ENCODE measurements around the gene MEGF10.

MEGF10 gene

GRCh38 chr5:127423173-127423798 lies 132.7 kb downstream of the MEGF10 start:
- H3K4me3 ChIP-seq (replicated peaks; ENCODE audit: low read depth, low read length): no peak overlapping the region
- no peak for DNase-seq (ENCODE audit: extremely low read depth, insufficient read length)
- TF ChIP-seq CTCF (IDR thresholded peaks at IDR 0.05; ENCODE audit: insufficient read depth, low read length, poor library complexity, severe bottlenecking): no peak

GRCh38 chr5:127425037-127425436 lies 134.4 kb downstream of the MEGF10 start:
- H3K4me3 ChIP-seq (replicated peaks; ENCODE audit: low read depth, low read length): no peak overlapping the region
- DNase-seq (ENCODE audit: extremely low read depth, insufficient read length): no peak

More at GRCh38 chr5:127423173-127423798, 132.7 kb downstream of the MEGF10 start:
- Histone ChIP-seq H3K27me3 (replicated peaks; ENCODE audit: control insufficient read depth, insufficient read depth, low read length) (no peaks in the 10 kb centered on the region), H3K36me3 (ENCODE audit: control insufficient read depth, insufficient read depth, low read length) (no peaks in the 10 kb centered on the region)

GRCh38 chr5:127425868-127426267 lies 135.3 kb downstream of the MEGF10 start:
- Histone ChIP-seq H3K36me3 (ENCODE audit: control insufficient read depth, insufficient read depth, low read length) (no peaks in the 10 kb centered on the region), H3K27me3 (replicated peaks; ENCODE audit: control insufficient read depth, insufficient read depth, low read length) (no peaks in the 10 kb centered on the region), H3K4me3 (replicated peaks; ENCODE audit: low read depth, low read length) (no peak overlapping the region)
- no peak for TF ChIP-seq CTCF (IDR thresholded peaks at IDR 0.05; ENCODE audit: insufficient read depth, low read length, poor library complexity, severe bottlenecking)
- DNase-seq (ENCODE audit: extremely low read depth, insufficient read length): no peak

More at GRCh38 chr5:127425037-127425436, 134.4 kb downstream of the MEGF10 start:
- H3K36me3 ChIP-seq (ENCODE audit: control insufficient read depth, insufficient read depth, low read length): no peaks in the 10 kb centered on the region
- no peaks in the 10 kb centered on the region for H3K27me3 ChIP-seq (replicated peaks; ENCODE audit: control insufficient read depth, insufficient read depth, low read length)
- no peak for TF ChIP-seq CTCF (IDR thresholded peaks at IDR 0.05; ENCODE audit: insufficient read depth, low read length, poor library complexity, severe bottlenecking)

GRCh38 chr5:127426661-127427060 lies 136.1 kb downstream of the MEGF10 start:
- no peak overlapping the region for H3K4me3 ChIP-seq (replicated peaks; ENCODE audit: low read depth, low read length)
- TF ChIP-seq CTCF (IDR thresholded peaks at IDR 0.05; ENCODE audit: insufficient read depth, low read length, poor library complexity, severe bottlenecking): no peak
- DNase-seq (ENCODE audit: extremely low read depth, insufficient read length): no peak
- no peaks in the 10 kb centered on the region for H3K27me3 ChIP-seq (replicated peaks; ENCODE audit: control insufficient read depth, insufficient read depth, low read length)
- H3K36me3 ChIP-seq (ENCODE audit: control insufficient read depth, insufficient read depth, low read length): no peaks in the 10 kb centered on the region

- DNase-seq (ENCODE audit: extremely low read depth, insufficient read length): no peak
- Histone ChIP-seq H3K4me3 (replicated peaks; ENCODE audit: low read depth, low read length) (no peak overlapping the region), H3K36me3 (ENCODE audit: control insufficient read depth, insufficient read depth, low read length) (no peaks in the 10 kb centered on the region), H3K27me3 (replicated peaks; ENCODE audit: control insufficient read depth, insufficient read depth, low read length) (no peaks in the 10 kb centered on the region)
- TF ChIP-seq CTCF (IDR thresholded peaks at IDR 0.05; ENCODE audit: insufficient read depth, low read length, poor library complexity, severe bottlenecking): no peak
Observed at GRCh38 chr5:127428276-127428675, 137.7 kb downstream of the MEGF10 start.

- no peak overlapping the region for H3K4me3 ChIP-seq (replicated peaks; ENCODE audit: low read depth, low read length)
- no peaks in the 10 kb centered on the region for H3K27me3 ChIP-seq (replicated peaks; ENCODE audit: control insufficient read depth, insufficient read depth, low read length)
- TF ChIP-seq CTCF (IDR thresholded peaks at IDR 0.05; ENCODE audit: insufficient read depth, low read length, poor library complexity, severe bottlenecking): no peak
- no peak for DNase-seq (ENCODE audit: extremely low read depth, insufficient read length)
- H3K36me3 ChIP-seq (ENCODE audit: control insufficient read depth, insufficient read depth, low read length): no peaks in the 10 kb centered on the region
Observed at GRCh38 chr5:127428748-127429147, 138.2 kb downstream of the MEGF10 start.

Measured in GM06990 (cell line).